Retinal pigment epithelial cell (primary cell): ENCODE measurements around the gene CERS4.
A peak's percentile ranks its signal among the peaks of the same experiment; 100 is the strongest.

Experiments used
- DNase-seq: peaks from one replicate; pipeline ENCODE4 v3.0.0-alpha.2; 2010; ENCODE audit warnings: low read depth
- H3K4me3 ChIP-seq: 2 replicates; pipeline ENCODE4 v1.5.1; 2011; ENCODE audit warnings: mild to moderate bottlenecking, low read length, control low read depth, moderate library complexity
- CTCF ChIP-seq: conservative IDR thresholded peaks from 2 replicates; pipeline ENCODE4 v1.5.1; 2011; ENCODE audit warnings: low read depth, low read length, control low read depth, inconsistent platforms

Gene CERS4

GRCh38 chr19:8208922-8209461 is at the start of gene CERS4:
TSS of gene CERS4 (plus strand) at chr19:8209370. CDS start at chr19:8251077, 41,707 bp downstream.
- peak within 1 kb of the TSS; percentile 68 for H3K4me3 ChIP-seq
- DNase-seq: no peak
- no peak for TF ChIP-seq CTCF

GRCh38 chr19:8161135-8161646 is 48.0 kb upstream of the CERS4 start:
- TF ChIP-seq CTCF: no peak
- no peak overlapping the region for H3K4me3 ChIP-seq
- no peak for DNase-seq

- no peak for TF ChIP-seq CTCF
- no peak for DNase-seq
- no peak overlapping the region for H3K4me3 ChIP-seq
Observed at GRCh38 chr19:8163759-8164158, 45.4 kb upstream of the CERS4 start.

GRCh38 chr19:8167985-8168384 is 41.2 kb upstream of the CERS4 start:
- no peak for TF ChIP-seq CTCF
- H3K4me3 ChIP-seq: no peak overlapping the region
- no peak for DNase-seq

GRCh38 chr19:8168537-8168936 is 40.6 kb upstream of the CERS4 start:
- no peak for TF ChIP-seq CTCF
- no peak for DNase-seq
- no peak overlapping the region for H3K4me3 ChIP-seq

- H3K4me3 ChIP-seq: no peak overlapping the region
- no peak for DNase-seq
- no peak for TF ChIP-seq CTCF
Observed at GRCh38 chr19:8174706-8175105, 34.5 kb upstream of the CERS4 start.

- H3K4me3 ChIP-seq: no peak overlapping the region
- no peak for TF ChIP-seq CTCF
- DNase-seq: no peak
Observed at GRCh38 chr19:8180018-8180417, 29.2 kb upstream of the CERS4 start.
